Prostate gland (tissue), 2 donors: Measurements from ENCODE around the gene GALM. TPM values are rescaled to one million over a fixed set of nuclear protein-coding genes. Genes with fewer than 3 reads are reported as not detected.

Experiments used
- DNase-seq: peaks from one replicate; pipeline ENCODE4 v3.0.0-alpha.2; 2019; ENCODE audit warnings: low spot score
- H3K27ac ChIP-seq, 2 donors: fragments of 200-600 bp; sonication (generic); 2 replicates each; pipeline ENCODE4 v1.5.1; 2017 to 2019
- H3K27me3 ChIP-seq: fragments of 200-600 bp; sonication (generic); replicated peaks from 2 replicates; pipeline ENCODE4 v1.5.1; 2019; ENCODE audit not compliant: insufficient read depth
- H3K36me3 ChIP-seq, 2 donors: fragments of 200-600 bp; sonication (generic); 1 replicate in 1 of 2; 2 replicates in 1 of 2; pipeline versions ENCODE4 v1.5.1 to v1.8.1; 2017 to 2019
- H3K4me1 ChIP-seq: fragments of 200-600 bp; sonication (generic); replicated peaks from 2 replicates; pipeline ENCODE4 v1.5.1; 2019
- H3K4me3 ChIP-seq, 2 donors: fragments of 200-600 bp; sonication (generic); 2 replicates each; pipeline ENCODE4 v1.5.1; 2017 to 2019
- H3K9me3 ChIP-seq: fragments of 200-600 bp; sonication (generic); 2 replicates; pipeline ENCODE4 v1.5.1; 2017
- CTCF ChIP-seq, 4 experiments: fragments of 200-600 bp in 2 of 4; fragments of 450-650 bp in 2 of 4; sonication (generic) in 2 of 4; IDR thresholded peaks; 1 replicate in 3 of 4; 2 replicates in 1 of 4; pipeline ENCODE4 v1.5.1; 2016 to 2019; ENCODE audit warnings: antibody characterized with exemption in 4 of 4, mild to moderate bottlenecking in 2 of 4, moderate library complexity in 2 of 4
- POLR2A ChIP-seq: fragments of 450-650 bp; IDR thresholded peaks from one replicate; pipeline ENCODE4 v1.6.1; 2016; ENCODE audit warnings: antibody characterized with exemption, mild to moderate bottlenecking
- POLR2AphosphoS5 ChIP-seq: sonication (generic); formaldehyde crosslinking; IDR thresholded peaks from one replicate; pipeline ENCODE4 v1.6.1; 2017; ENCODE audit warnings: antibody characterized with exemption
- WGBS: methylation state at CpG from one replicate; pipeline ENCODE4 v1.1.5; 2018; 5-methylcytosine and 5-hydroxymethylcytosine counted together
- intact Hi-C: fragments of 100-400 bp; cut with DNase I; formaldehyde crosslinking; loops from one replicate; pipeline ENCODE4 v1.14.2; 2022
- total RNA-seq, 2 donors: library from RNA; depleted of rRNA; stranded (reverse); fragments of >200 nt; gene quantifications; one replicate each; pipeline ENCODE4 v1.1.0, GENCODE V29; 2016

Gene GALM
- total RNA-seq, 2 donors from 2014 or later = 5.6 to 22.3 TPM

- WGBS = 67% methylated on average over 8 of the region's 8 CpGs
- intact Hi-C loops = no loop called here
- H3K27ac ChIP-seq = peak overlapping the region; percentile 65 to 69
- H3K4me3 ChIP-seq = no peak overlapping the region
- no peak for TF ChIP-seq POLR2AphosphoS5
- TF ChIP-seq CTCF (IDR thresholded peaks at IDR 0.05) = no peak
- TF ChIP-seq POLR2A = no peak
- no peaks in the 10 kb centered on the region for H3K36me3 ChIP-seq
- no peaks in the 10 kb centered on the region for H3K9me3 ChIP-seq
- DNase-seq = peak; percentile 33
- no peaks in the 10 kb centered on the region for H3K27me3 ChIP-seq
- peaks cover 12% of the 10 kb centered on the region for H3K4me1 ChIP-seq
Measured at GRCh38 chr2:38692636-38693318, 26.9 kb downstream of the GALM start.

GRCh38 chr2:38697116-38697840, 31.4 kb downstream of the GALM start:
- TF ChIP-seq POLR2A (no peak), POLR2AphosphoS5 (no peak), CTCF (IDR thresholded peaks at IDR 0.05) (no peak)
- intact Hi-C loops = no loop called here
- DNase-seq = peak; percentile 44

GRCh38 chr2:38698467-38699003, 32.6 kb downstream of the GALM start:
- H3K4me1 ChIP-seq = peaks cover 3% of the 10 kb centered on the region
- H3K36me3 ChIP-seq = no peaks in the 10 kb centered on the region
- 95% methylated on average over 5 of the region's 5 CpGs for WGBS
- intact Hi-C loops = no loop called here
- no peak overlapping the region for H3K27ac ChIP-seq
- H3K27me3 ChIP-seq = no peaks in the 10 kb centered on the region
- no peak overlapping the region for H3K4me3 ChIP-seq
- no peak for DNase-seq
- TF ChIP-seq POLR2A = no peak
- no peak for TF ChIP-seq CTCF (IDR thresholded peaks at IDR 0.05)
- no peak for TF ChIP-seq POLR2AphosphoS5
- no peaks in the 10 kb centered on the region for H3K9me3 ChIP-seq

More at GRCh38 chr2:38697116-38697840, 31.4 kb downstream of the GALM start:
- Histone ChIP-seq H3K27ac (no peak overlapping the region), H3K9me3 (no peaks in the 10 kb centered on the region), H3K4me3 (no peak overlapping the region), H3K36me3 (no peaks in the 10 kb centered on the region), H3K27me3 (no peaks in the 10 kb centered on the region), H3K4me1 (peaks cover 9% of the 10 kb centered on the region)
- WGBS = 34% methylated on average over 8 of the region's 8 CpGs

GRCh38 chr2:38700113-38700785, 34.3 kb downstream of the GALM start:
- H3K27ac ChIP-seq = no peak overlapping the region
- intact Hi-C loops = no loop called here
- H3K27me3 ChIP-seq = no peaks in the 10 kb centered on the region
- no peak for DNase-seq
- no peaks in the 10 kb centered on the region for H3K36me3 ChIP-seq
- H3K9me3 ChIP-seq = no peaks in the 10 kb centered on the region
- 92% methylated on average over 9 of the region's 9 CpGs for WGBS
- no peaks in the 10 kb centered on the region for H3K4me1 ChIP-seq
- H3K4me3 ChIP-seq = no peak overlapping the region
- no peak for TF ChIP-seq POLR2AphosphoS5
- TF ChIP-seq CTCF (IDR thresholded peaks at IDR 0.05) = no peak
- TF ChIP-seq POLR2A = no peak
